Liver (tissue), 9 donors: ENCODE results near the gene SLC25A39. TPM values are rescaled to one million over a fixed set of nuclear protein-coding genes. Genes with fewer than 3 reads are reported as not detected.
A peak's percentile ranks its signal among the peaks of the same experiment; 100 is the strongest.

Experiments
- DNase-seq: peaks from one replicate; pipeline ENCODE4 v3.0.0-alpha.2; 2017; ENCODE audit warnings: low spot score
- H3K27ac ChIP-seq, 2 donors: one replicate each; pipeline ENCODE4 v1.7.0; 2013; ENCODE audit warnings: inconsistent platforms in 2 of 2, low read length in 2 of 2, control low read depth in 1 of 2, low read depth in 1 of 2, mild to moderate bottlenecking in 1 of 2
- H3K27me3 ChIP-seq, 4 donors: one replicate each; pipeline versions ENCODE4 v1.6.1 to v1.7.0; 2013; ENCODE audit warnings: low read length in 3 of 4, inconsistent platforms in 1 of 4, mild to moderate bottlenecking in 1 of 4, moderate library complexity in 1 of 4; ENCODE audit not compliant: control insufficient read depth in 4 of 4, insufficient read depth in 4 of 4
- H3K36me3 ChIP-seq, 4 donors: one replicate each; pipeline versions ENCODE4 v1.6.1 to v1.7.0; 2013; ENCODE audit warnings: low read length in 3 of 4, mild to moderate bottlenecking in 3 of 4, low read depth in 1 of 4, moderate library complexity in 1 of 4; ENCODE audit not compliant: control insufficient read depth in 4 of 4, insufficient read depth in 3 of 4
- H3K4me1 ChIP-seq, 4 donors: one replicate each; pipeline versions ENCODE4 v1.6.1 to v1.7.0; 2013; ENCODE audit warnings: low read length in 3 of 4, mild to moderate bottlenecking in 3 of 4, moderate library complexity in 1 of 4; ENCODE audit not compliant: control insufficient read depth in 4 of 4, insufficient read depth in 4 of 4
- H3K4me3 ChIP-seq, 3 donors: one replicate each; pipeline versions ENCODE4 v1.6.1 to v1.7.0; 2013; ENCODE audit warnings: low read length in 3 of 3, control low read depth in 1 of 3, low read depth in 1 of 3, mild to moderate bottlenecking in 1 of 3
- H3K9ac ChIP-seq, 2 donors: one replicate each; pipeline ENCODE4 v1.7.0; 2013; ENCODE audit warnings: low read length in 2 of 2, mild to moderate bottlenecking in 2 of 2, moderate library complexity in 2 of 2, control low read depth in 1 of 2, low read depth in 1 of 2
- H3K9me3 ChIP-seq, 4 donors: one replicate each; pipeline versions ENCODE4 v1.6.1 to v1.7.0; 2013; ENCODE audit warnings: low read length in 3 of 4; ENCODE audit not compliant: control insufficient read depth in 4 of 4
- FOXA2 ChIP-seq: IDR thresholded peaks from 2 replicates; pipeline ENCODE4 v1.6.1; 2016; ENCODE audit warnings: antibody characterized with exemption
- HNF4A ChIP-seq, 2 donors: conservative IDR thresholded peaks; 2 replicates each; pipeline ENCODE4 v1.6.1; 2016; ENCODE audit warnings: antibody characterized with exemption in 2 of 2, mild to moderate bottlenecking in 2 of 2
- JUND ChIP-seq, 2 donors: IDR thresholded peaks; 2 replicates each; pipeline ENCODE4 v1.6.1; 2016; ENCODE audit warnings: antibody characterized with exemption in 2 of 2
- NR2F2 ChIP-seq: IDR thresholded peaks from 2 replicates; pipeline ENCODE4 v1.6.1; 2016; ENCODE audit warnings: antibody characterized with exemption
- RAD21 ChIP-seq, 2 donors: IDR thresholded peaks; 2 replicates each; pipeline ENCODE4 v1.6.1; 2016; ENCODE audit warnings: antibody characterized with exemption in 2 of 2, mild to moderate bottlenecking in 2 of 2
- RXRA ChIP-seq, 2 donors: IDR thresholded peaks; 2 replicates each; pipeline ENCODE4 v1.6.1; 2017 to 2018; ENCODE audit warnings: antibody characterized with exemption in 2 of 2, mild to moderate bottlenecking in 1 of 2
- TAF1 ChIP-seq: conservative IDR thresholded peaks from 2 replicates; pipeline ENCODE4 v1.6.1; 2016; ENCODE audit warnings: antibody characterized with exemption, mild to moderate bottlenecking
- YY1 ChIP-seq: IDR thresholded peaks from 2 replicates; pipeline ENCODE4 v1.6.1; 2016; ENCODE audit warnings: antibody characterized with exemption, mild to moderate bottlenecking
- WGBS: extraction: QIAGEN DNeasy Blood & Tissue Kit; methylation state at CpG from one replicate; pipeline ENCODE4 v1.1.7; 2013; 5-methylcytosine and 5-hydroxymethylcytosine counted together
- polyA plus RNA-seq, 2 donors: library from polyadenylated mRNA; stranded (reverse) in 1 of 2; unstranded in 1 of 2; fragments of 200-250 nt in 1 of 2; fragments of >200 nt in 1 of 2; fragmentation: Nextera tagmentation in 1 of 2; extraction: Ambion mirVana in 1 of 2; gene quantifications; one replicate each; pipeline versions ENCODE4 v1.2.1 to v1.2.3, GENCODE V29; 2013 to 2015
- total RNA-seq, 2 donors: library from RNA; depleted of rRNA; stranded (reverse); fragments of >200 nt; gene quantifications; one replicate each; pipeline ENCODE4 v1.2.3, GENCODE V29; 2014
- TF ChIP-seq, protein P1 (sequence below): fragments of 150-350 bp; IDR thresholded peaks from 2 replicates; pipeline ENCODE4 v1.5.1; 2017; ENCODE audit warnings: improper control_type of control experiment, low read depth, low read length; ENCODE audit not compliant: missing input control
- TF ChIP-seq, protein P2 (sequence below): IDR thresholded peaks from 2 replicates; pipeline ENCODE4 v1.6.1; 2016; ENCODE audit warnings: antibody characterized with exemption
- TF ChIP-seq, protein P3 (sequence below): IDR thresholded peaks from 2 replicates; pipeline ENCODE4 v1.6.1; 2016; ENCODE audit warnings: antibody characterized with exemption
- TF ChIP-seq, protein P4 (sequence below): IDR thresholded peaks from 2 replicates; pipeline ENCODE4 v1.6.1; 2016; ENCODE audit warnings: antibody characterized with exemption
- TF ChIP-seq, protein P5 (sequence below): IDR thresholded peaks from 2 replicates; pipeline ENCODE4 v1.6.1; 2016; ENCODE audit warnings: antibody characterized with exemption, mild to moderate bottlenecking
- donor health status: healthy.
- donor health status: healthy.
- donor health status: healthy.
- donor health status: healthy.
- donor health status: healthy.

SLC25A39 gene
- total and polyA plus RNA-seq, 4 donors: 62.0 to 395 (median 83.8) TPM

DNA sequence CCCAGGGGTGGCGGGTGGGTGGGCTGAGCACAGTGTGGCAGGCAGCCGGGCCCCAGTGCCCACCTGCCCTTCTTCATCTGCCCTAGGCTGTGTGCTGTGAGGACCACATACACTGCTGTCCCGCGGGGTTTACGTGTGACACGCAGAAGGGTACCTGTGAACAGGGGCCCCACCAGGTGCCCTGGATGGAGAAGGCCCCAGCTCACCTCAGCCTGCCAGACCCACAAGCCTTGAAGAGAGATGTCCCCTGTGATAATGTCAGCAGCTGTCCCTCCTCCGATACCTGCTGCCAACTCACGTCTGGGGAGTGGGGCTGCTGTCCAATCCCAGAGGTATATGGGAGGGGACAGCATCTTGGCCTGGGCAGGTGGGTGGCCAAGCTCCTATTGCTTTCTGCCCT is 26.8 kb upstream of the SLC25A39 start:
- WGBS: 94% methylated on average over 8 of the region's 8 CpGs

DNA sequence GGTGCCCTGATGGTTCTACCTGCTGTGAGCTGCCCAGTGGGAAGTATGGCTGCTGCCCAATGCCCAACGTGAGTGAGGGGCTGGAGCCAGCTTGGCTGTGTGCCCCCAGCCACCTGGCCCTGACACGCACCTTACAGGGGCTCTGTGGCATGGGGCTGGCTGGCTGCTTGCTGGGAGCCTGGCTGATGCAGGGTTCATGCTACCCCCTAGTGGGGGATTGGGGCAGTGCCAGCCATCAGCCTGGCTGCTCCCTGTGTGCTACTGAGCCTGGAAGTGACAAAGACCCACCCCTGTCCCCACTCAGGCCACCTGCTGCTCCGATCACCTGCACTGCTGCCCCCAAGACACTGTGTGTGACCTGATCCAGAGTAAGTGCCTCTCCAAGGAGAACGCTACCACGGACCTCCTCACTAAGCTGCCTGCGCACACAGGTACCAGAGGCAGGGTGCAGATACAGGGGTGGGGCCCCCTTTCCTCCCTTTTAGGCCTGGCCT is 26.2 kb upstream of the SLC25A39 start:
- Histone ChIP-seq H3K4me1 (peaks cover 0 to 12% (median 5%) of the 10 kb centered on the region in 4 donors), H3K27me3 (no peaks in the 10 kb centered on the region), H3K36me3 (peaks cover 4 to 32% (median 15%) of the 10 kb centered on the region in 4 donors), H3K27ac (no peak overlapping the region), H3K9ac (no peak overlapping the region), H3K4me3 (no peak overlapping the region), H3K9me3 (no peaks in the 10 kb centered on the region)
- TF ChIP-seq, protein P1, sequence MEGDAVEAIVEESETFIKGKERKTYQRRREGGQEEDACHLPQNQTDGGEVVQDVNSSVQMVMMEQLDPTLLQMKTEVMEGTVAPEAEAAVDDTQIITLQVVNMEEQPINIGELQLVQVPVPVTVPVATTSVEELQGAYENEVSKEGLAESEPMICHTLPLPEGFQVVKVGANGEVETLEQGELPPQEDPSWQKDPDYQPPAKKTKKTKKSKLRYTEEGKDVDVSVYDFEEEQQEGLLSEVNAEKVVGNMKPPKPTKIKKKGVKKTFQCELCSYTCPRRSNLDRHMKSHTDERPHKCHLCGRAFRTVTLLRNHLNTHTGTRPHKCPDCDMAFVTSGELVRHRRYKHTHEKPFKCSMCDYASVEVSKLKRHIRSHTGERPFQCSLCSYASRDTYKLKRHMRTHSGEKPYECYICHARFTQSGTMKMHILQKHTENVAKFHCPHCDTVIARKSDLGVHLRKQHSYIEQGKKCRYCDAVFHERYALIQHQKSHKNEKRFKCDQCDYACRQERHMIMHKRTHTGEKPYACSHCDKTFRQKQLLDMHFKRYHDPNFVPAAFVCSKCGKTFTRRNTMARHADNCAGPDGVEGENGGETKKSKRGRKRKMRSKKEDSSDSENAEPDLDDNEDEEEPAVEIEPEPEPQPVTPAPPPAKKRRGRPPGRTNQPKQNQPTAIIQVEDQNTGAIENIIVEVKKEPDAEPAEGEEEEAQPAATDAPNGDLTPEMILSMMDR: peak; percentile 81
- TF ChIP-seq, protein P2, sequence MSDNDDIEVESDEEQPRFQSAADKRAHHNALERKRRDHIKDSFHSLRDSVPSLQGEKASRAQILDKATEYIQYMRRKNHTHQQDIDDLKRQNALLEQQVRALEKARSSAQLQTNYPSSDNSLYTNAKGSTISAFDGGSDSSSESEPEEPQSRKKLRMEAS: no peak
- TF ChIP-seq HNF4A (conservative IDR thresholded peaks at IDR 0.05) (no peak), RXRA (IDR thresholded peaks at IDR 0.05) (no peak), YY1 (no peak), RAD21 (IDR thresholded peaks at IDR 0.05) (peak; percentile 76 to 84)
- DNase-seq: peak; percentile 85
- 71% methylated on average over 6 of the region's 6 CpGs for WGBS

More for the DNA sequence above, 26.8 kb upstream of the SLC25A39 start:
- H3K27ac ChIP-seq: no peak overlapping the region
- H3K36me3 ChIP-seq: peaks cover 4 to 32% (median 15%) of the 10 kb centered on the region in 4 donors
- TF ChIP-seq, protein P3, sequence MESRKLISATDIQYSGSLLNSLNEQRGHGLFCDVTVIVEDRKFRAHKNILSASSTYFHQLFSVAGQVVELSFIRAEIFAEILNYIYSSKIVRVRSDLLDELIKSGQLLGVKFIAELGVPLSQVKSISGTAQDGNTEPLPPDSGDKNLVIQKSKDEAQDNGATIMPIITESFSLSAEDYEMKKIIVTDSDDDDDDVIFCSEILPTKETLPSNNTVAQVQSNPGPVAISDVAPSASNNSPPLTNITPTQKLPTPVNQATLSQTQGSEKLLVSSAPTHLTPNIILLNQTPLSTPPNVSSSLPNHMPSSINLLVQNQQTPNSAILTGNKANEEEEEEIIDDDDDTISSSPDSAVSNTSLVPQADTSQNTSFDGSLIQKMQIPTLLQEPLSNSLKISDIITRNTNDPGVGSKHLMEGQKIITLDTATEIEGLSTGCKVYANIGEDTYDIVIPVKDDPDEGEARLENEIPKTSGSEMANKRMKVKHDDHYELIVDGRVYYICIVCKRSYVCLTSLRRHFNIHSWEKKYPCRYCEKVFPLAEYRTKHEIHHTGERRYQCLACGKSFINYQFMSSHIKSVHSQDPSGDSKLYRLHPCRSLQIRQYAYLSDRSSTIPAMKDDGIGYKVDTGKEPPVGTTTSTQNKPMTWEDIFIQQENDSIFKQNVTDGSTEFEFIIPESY: no peak
- TF ChIP-seq RAD21 (IDR thresholded peaks at IDR 0.05): no peak
- no peak for TF ChIP-seq YY1
- TF ChIP-seq NR2F2: no peak
- TF ChIP-seq RXRA (IDR thresholded peaks at IDR 0.05): no peak
- TF ChIP-seq JUND (IDR thresholded peaks at IDR 0.05): no peak
- TF ChIP-seq, protein P4, sequence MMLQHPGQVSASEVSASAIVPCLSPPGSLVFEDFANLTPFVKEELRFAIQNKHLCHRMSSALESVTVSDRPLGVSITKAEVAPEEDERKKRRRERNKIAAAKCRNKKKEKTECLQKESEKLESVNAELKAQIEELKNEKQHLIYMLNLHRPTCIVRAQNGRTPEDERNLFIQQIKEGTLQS: no peak
- TF ChIP-seq TAF1: no peak
- TF ChIP-seq, protein P5, sequence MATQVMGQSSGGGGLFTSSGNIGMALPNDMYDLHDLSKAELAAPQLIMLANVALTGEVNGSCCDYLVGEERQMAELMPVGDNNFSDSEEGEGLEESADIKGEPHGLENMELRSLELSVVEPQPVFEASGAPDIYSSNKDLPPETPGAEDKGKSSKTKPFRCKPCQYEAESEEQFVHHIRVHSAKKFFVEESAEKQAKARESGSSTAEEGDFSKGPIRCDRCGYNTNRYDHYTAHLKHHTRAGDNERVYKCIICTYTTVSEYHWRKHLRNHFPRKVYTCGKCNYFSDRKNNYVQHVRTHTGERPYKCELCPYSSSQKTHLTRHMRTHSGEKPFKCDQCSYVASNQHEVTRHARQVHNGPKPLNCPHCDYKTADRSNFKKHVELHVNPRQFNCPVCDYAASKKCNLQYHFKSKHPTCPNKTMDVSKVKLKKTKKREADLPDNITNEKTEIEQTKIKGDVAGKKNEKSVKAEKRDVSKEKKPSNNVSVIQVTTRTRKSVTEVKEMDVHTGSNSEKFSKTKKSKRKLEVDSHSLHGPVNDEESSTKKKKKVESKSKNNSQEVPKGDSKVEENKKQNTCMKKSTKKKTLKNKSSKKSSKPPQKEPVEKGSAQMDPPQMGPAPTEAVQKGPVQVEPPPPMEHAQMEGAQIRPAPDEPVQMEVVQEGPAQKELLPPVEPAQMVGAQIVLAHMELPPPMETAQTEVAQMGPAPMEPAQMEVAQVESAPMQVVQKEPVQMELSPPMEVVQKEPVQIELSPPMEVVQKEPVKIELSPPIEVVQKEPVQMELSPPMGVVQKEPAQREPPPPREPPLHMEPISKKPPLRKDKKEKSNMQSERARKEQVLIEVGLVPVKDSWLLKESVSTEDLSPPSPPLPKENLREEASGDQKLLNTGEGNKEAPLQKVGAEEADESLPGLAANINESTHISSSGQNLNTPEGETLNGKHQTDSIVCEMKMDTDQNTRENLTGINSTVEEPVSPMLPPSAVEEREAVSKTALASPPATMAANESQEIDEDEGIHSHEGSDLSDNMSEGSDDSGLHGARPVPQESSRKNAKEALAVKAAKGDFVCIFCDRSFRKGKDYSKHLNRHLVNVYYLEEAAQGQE: no peak
- TF ChIP-seq HNF4A (conservative IDR thresholded peaks at IDR 0.05): no peak
- TF ChIP-seq FOXA2: no peak
- TF ChIP-seq, protein P1: no peak
- H3K4me3 ChIP-seq: no peak overlapping the region
- DNase-seq: no peak
- no peak overlapping the region for H3K9ac ChIP-seq
- H3K4me1 ChIP-seq: peaks cover 0 to 5% (median 0%) of the 10 kb centered on the region in 4 donors
- H3K9me3 ChIP-seq: no peaks in the 10 kb centered on the region
- no peaks in the 10 kb centered on the region for H3K27me3 ChIP-seq
